Measurements from ENCODE around the gene ITGB1. TPM values are rescaled to one million over a fixed set of nuclear protein-coding genes. Genes with fewer than 3 reads are reported as not detected.

The ITGB1 gene
- total RNA-seq, 3 donors from 2014 or later: 438 to 1,565 (median 480) TPM

DNA sequence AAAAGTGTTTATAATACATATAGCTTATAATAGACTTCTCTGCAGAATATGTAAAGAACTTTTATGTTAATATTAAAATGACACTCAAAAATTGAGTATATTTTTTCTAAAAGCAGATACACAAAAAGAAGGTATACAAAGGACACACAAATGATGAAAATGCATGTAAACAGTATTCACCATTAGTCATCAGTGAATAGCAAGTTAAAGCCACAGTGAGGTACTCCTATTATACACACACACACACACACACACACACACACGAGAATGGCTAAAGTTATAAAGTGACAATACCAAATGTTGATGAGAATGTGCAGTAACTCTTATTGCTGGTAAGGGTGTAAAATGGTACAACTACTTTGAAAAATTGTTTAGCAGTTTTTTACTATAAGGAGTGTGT is 92.9 kb downstream of the ITGB1 start:
- DNase-seq (ENCODE audit: low spot score in 2 of 2): no peak
- intact Hi-C loops (cut with DNase I; ENCODE audit: low total_unique reads): no loop called here
- Histone ChIP-seq H3K4me1 (no peaks in the 10 kb centered on the region), H3K27ac (no peak overlapping the region), H3K27me3 (no peaks in the 10 kb centered on the region), H3K4me3 (no peak overlapping the region), H3K9me3 (peaks cover 0 to 7% of the 10 kb centered on the region in 2 donors), H3K36me3 (no peaks in the 10 kb centered on the region)
- TF ChIP-seq POLR2AphosphoS5 (IDR thresholded peaks at IDR 0.05) (no peak), POLR2A (IDR thresholded peaks at IDR 0.05) (no peak)
- TF ChIP-seq, protein P1, sequence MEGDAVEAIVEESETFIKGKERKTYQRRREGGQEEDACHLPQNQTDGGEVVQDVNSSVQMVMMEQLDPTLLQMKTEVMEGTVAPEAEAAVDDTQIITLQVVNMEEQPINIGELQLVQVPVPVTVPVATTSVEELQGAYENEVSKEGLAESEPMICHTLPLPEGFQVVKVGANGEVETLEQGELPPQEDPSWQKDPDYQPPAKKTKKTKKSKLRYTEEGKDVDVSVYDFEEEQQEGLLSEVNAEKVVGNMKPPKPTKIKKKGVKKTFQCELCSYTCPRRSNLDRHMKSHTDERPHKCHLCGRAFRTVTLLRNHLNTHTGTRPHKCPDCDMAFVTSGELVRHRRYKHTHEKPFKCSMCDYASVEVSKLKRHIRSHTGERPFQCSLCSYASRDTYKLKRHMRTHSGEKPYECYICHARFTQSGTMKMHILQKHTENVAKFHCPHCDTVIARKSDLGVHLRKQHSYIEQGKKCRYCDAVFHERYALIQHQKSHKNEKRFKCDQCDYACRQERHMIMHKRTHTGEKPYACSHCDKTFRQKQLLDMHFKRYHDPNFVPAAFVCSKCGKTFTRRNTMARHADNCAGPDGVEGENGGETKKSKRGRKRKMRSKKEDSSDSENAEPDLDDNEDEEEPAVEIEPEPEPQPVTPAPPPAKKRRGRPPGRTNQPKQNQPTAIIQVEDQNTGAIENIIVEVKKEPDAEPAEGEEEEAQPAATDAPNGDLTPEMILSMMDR (IDR thresholded peaks at IDR 0.05): no peak

- H3K9me3 ChIP-seq: no peaks in the 10 kb centered on the region
- H3K27ac ChIP-seq: no peak overlapping the region
- H3K4me3 ChIP-seq: no peak overlapping the region
- H3K36me3 ChIP-seq: no peaks in the 10 kb centered on the region
- no peak for DNase-seq (ENCODE audit: low spot score in 2 of 2)
- intact Hi-C loops (cut with DNase I; ENCODE audit: low total_unique reads): no loop called here
- TF ChIP-seq POLR2A (IDR thresholded peaks at IDR 0.05) (no peak), POLR2AphosphoS5 (IDR thresholded peaks at IDR 0.05) (no peak)
- TF ChIP-seq, protein P1 (IDR thresholded peaks at IDR 0.05): no peak
- no peaks in the 10 kb centered on the region for H3K27me3 ChIP-seq
- no peaks in the 10 kb centered on the region for H3K4me1 ChIP-seq
These were observed 103.6 kb downstream of the ITGB1 start for GRCh38 chr10:32854435-32854834.

GRCh38 chr10:32851301-32851700 is 106.7 kb downstream of the ITGB1 start:
- TF ChIP-seq, protein P1 (IDR thresholded peaks at IDR 0.05): no peak
- TF ChIP-seq POLR2A (IDR thresholded peaks at IDR 0.05): no peak
- TF ChIP-seq POLR2AphosphoS5 (IDR thresholded peaks at IDR 0.05): no peak
- Histone ChIP-seq H3K4me3 (no peak overlapping the region), H3K27ac (no peak overlapping the region), H3K9me3 (no peaks in the 10 kb centered on the region), H3K4me1 (no peaks in the 10 kb centered on the region), H3K36me3 (no peaks in the 10 kb centered on the region), H3K27me3 (no peaks in the 10 kb centered on the region)
- intact Hi-C loops (cut with DNase I; ENCODE audit: low total_unique reads): no loop called here
- no peak for DNase-seq (ENCODE audit: low spot score in 2 of 2)

Measured in breast epithelium (tissue), 4 donors.